ENCODE measurements around the gene MAD1L1. TPM values are rescaled to one million over a fixed set of nuclear protein-coding genes. Genes with fewer than 3 reads are reported as not detected.
A peak's percentile ranks its signal among the peaks of the same experiment; 100 is the strongest.

Gene MAD1L1
- total and polyA plus RNA-seq, 2 of the 8 experiments (the other 6 are each of a cell fraction or from before 2014, with no cell fraction given): 40.4 to 44.6 TPM

- no peaks in the 10 kb centered on the region for H3K27me3 ChIP-seq (replicated peaks in 1 of 4; ENCODE audit: control insufficient read depth in 3 of 4, extremely low read depth in 1 of 4, insufficient read depth in 3 of 4, low read length in 3 of 4)
- H3K4ac ChIP-seq (replicated peaks; ENCODE audit: insufficient read length, low read depth, low read length): no peak overlapping the region
- TF ChIP-seq KDM5A (IDR thresholded peaks at IDR 0.05; ENCODE audit: low read length) (no peak), CTBP2 (IDR thresholded peaks at IDR 0.05; ENCODE audit: borderline replicate concordance, insufficient read depth, insufficient read length, low read length) (no peak), KDM4A (IDR thresholded peaks at IDR 0.05; ENCODE audit: low read depth, low read length, severe bottlenecking) (no peak), SIRT6 (IDR thresholded peaks at IDR 0.05; ENCODE audit: low read length) (no peak), CBX8 (IDR thresholded peaks at IDR 0.05; ENCODE audit: borderline replicate concordance, low read depth, low read length) (no peak), SIN3A (conservative IDR thresholded peaks at IDR 0.05 in 1 of 2, IDR thresholded peaks at IDR 0.05 in 1 of 2; ENCODE audit: low read depth in 1 of 2, low read length in 2 of 2) (no peak), TBP (IDR thresholded peaks at IDR 0.05; ENCODE audit: low read depth, low read length) (no peak), TAF7 (optimal IDR thresholded peaks at IDR 0.05; ENCODE audit: borderline replicate concordance, low read depth, low read length) (no peak)
- POLR2A ChIA-PET (ENCODE audit: partially characterized antibody): interaction anchor here (0.7 kb wide), 1 partner anchor 59 kb away, joined by 3 read pairs; no protein-coding TSS in a partner anchor
- H2AFZ ChIP-seq (ENCODE audit: low read length): no peak overlapping the region
- no peak overlapping the region for H3K27ac ChIP-seq (ENCODE audit: low read depth, low read length)
- H4K5ac ChIP-seq (ENCODE audit: insufficient read length, low read depth, low read length): no peak overlapping the region
- H3K23ac ChIP-seq (ENCODE audit: insufficient read length): no peak overlapping the region
- FAIRE-seq (no peak), DNase-seq (ENCODE audit: low read depth in 1 of 2, low spot score in 2 of 2) (no peak)
- peaks cover 0 to 8% (median 5%) of the 10 kb centered on the region in 4 experiments; a peak in 5 of 7 replicates for H3K4me1 ChIP-seq (replicated peaks in 1 of 4; ENCODE audit: control insufficient read depth in 3 of 4, insufficient read depth in 4 of 4, low read length in 3 of 4)
- no peak overlapping the region for H3K14ac ChIP-seq (ENCODE audit: insufficient read length)
- no peak overlapping the region for H3K56ac ChIP-seq (replicated peaks; ENCODE audit: insufficient read length, low read depth, low read length)
- no peak overlapping the region for H3K9ac ChIP-seq (replicated peaks in 1 of 4; ENCODE audit: extremely low read depth in 1 of 4, low read depth in 3 of 4, low read length in 3 of 4)
- H4K91ac ChIP-seq (replicated peaks; ENCODE audit: insufficient read length, low read length): peak overlapping the region; percentile 49
- H3K18ac ChIP-seq (ENCODE audit: extremely low read depth, low read length): no peak overlapping the region
- H2BK20ac ChIP-seq (ENCODE audit: low read length): no peak overlapping the region
- CTCF ChIA-PET (ENCODE audit: partially characterized antibody): interaction anchor here (0.8 to 1.4 kb wide), 2 partner anchors 10 to 153 kb away, joined by 3 to 4 read pairs; no protein-coding TSS in a partner anchor
- H3K79me2 ChIP-seq (ENCODE audit: control insufficient read depth in 1 of 2, insufficient read depth in 2 of 2, low read length in 2 of 2): no peaks in the 10 kb centered on the region; a peak in 1 of 4 replicates
- H4K8ac ChIP-seq (ENCODE audit: extremely low read depth, insufficient read depth, low read length): no peak overlapping the region
- no peak overlapping the region for H2AK5ac ChIP-seq (ENCODE audit: low read depth, low read length)
- H3K23me2 ChIP-seq (ENCODE audit: low read depth, low read length): no peaks in the 10 kb centered on the region
- no peaks in the 10 kb centered on the region for H3K9me3 ChIP-seq (ENCODE audit: insufficient read depth in 2 of 2, low read depth in 1 of 2, low read length in 1 of 2)
- H3K4me2 ChIP-seq (ENCODE audit: insufficient read depth in 1 of 2, low read depth in 2 of 2, low read length in 2 of 2): no peak overlapping the region
- H3K4me3 ChIP-seq (ENCODE audit: extremely low read depth in 1 of 4, insufficient read depth in 2 of 4, low read depth in 3 of 4, low read length in 4 of 4): no peak overlapping the region
- H3K36me3 ChIP-seq (ENCODE audit: control insufficient read depth in 2 of 4, insufficient read depth in 4 of 4, low read length in 3 of 4): no peaks in the 10 kb centered on the region
- H2BK5ac ChIP-seq (ENCODE audit: low read depth, low read length): no peak overlapping the region
- no peak overlapping the region for H2BK12ac ChIP-seq (ENCODE audit: low read depth, low read length)
- 89% methylated on average over 18 of the region's 20 CpGs; no CpG with 5 or more reads in 1 of the 2 experiments for WGBS, 2 experiments (ENCODE audit: extremely low coverage in 1 of 2, insufficient coverage in 1 of 2, insufficient read length in 1 of 2, insufficient replicate concordance in 2 of 2, low coverage in 1 of 2, low lambda C conversion rate in 2 of 2, missing lambda C conversion rate in 1 of 2)
- peaks cover 0 to 8% of the 10 kb centered on the region in 2 experiments for H4K20me1 ChIP-seq (replicated peaks in 1 of 2; ENCODE audit: control insufficient read depth in 1 of 2, insufficient read depth in 2 of 2, low read length in 2 of 2)
- H2BK15ac ChIP-seq (ENCODE audit: low read length): no peak overlapping the region
- no peak overlapping the region for H2BK120ac ChIP-seq (replicated peaks; ENCODE audit: low read depth, low read length)
- H3K79me1 ChIP-seq (ENCODE audit: low read depth, low read length): peaks cover 5% of the 10 kb centered on the region; the same call in 1 of the 2 replicates
Observed at GRCh38 chr7:2036786-2037185, 196.0 kb downstream of the MAD1L1 start.
